NCI-H1417 treated with DMSO at 0.1 percent for 48 hours (cell line): Measurements from ENCODE around the gene RTKN2.
"Not testable (repeated sequence)": the region's sequence is repeated elsewhere in the genome, so short reads cannot be mapped to it uniquely, and the experiment has no call there.

Source experiments
- DNase-seq: peaks from one replicate; lab custom pipeline; 2025; lab: John Stamatoyannopoulos, UW

Gene RTKN2

DNA sequence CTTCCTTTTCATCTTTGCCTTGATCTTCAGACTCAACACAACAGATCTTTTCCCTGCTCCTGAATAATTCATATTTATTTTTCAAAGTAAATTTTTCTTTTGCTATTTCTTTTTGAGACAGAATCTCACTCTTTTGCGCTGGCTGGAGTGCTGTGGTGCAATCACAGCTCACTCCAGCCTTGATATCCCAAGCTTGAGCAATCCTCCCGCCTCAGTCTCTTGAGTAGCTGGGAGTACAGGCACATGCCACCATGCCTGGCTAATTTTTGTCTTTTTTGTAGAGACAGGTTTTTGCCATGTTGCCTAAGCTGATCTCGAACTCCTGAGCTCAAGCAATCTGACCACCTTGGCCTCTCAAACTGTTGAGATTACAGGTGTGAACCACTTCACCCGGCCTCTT lies 9.2 kb downstream of the RTKN2 start:
- DNase-seq, result no peak

DNA sequence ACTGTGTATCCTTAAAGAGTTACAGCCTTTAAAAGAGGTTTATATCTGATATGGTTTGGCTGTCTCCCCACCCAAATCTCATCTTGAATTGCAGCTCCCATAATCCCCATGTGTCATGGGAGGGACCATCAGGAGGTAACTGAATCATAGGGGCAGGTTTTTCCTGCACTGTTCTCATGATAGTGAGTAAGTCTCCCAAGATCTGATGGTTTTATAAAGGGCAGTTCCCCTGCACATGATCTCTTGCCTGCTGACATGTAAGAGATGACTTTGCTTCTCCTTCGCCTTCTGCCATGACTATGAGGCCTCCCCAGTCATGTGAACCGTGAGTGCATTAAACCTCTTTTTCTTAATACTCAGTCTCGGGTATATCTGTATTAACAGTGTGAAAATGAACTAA lies 9.7 kb downstream of the RTKN2 start:
- DNase-seq, result no peak

DNA sequence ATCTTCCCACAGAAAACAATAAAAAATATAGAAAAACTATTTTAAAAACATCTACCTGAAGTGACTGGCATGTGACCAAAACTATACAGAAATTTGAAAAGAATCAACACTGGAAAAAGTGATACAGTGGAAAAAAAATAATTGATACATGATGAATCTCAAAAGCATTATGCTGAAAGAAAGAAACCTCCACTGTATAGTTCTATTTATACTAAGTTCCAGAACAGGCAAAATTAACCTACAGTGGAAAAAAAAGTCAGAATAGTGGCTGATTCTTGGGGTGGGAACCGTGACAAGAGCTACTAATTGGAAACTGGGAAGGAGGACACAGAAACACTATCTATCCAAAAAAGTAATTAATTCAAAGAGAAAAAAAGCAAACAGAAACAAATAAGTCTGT lies 14.9 kb downstream of the RTKN2 start:
- no peak for DNase-seq

DNA sequence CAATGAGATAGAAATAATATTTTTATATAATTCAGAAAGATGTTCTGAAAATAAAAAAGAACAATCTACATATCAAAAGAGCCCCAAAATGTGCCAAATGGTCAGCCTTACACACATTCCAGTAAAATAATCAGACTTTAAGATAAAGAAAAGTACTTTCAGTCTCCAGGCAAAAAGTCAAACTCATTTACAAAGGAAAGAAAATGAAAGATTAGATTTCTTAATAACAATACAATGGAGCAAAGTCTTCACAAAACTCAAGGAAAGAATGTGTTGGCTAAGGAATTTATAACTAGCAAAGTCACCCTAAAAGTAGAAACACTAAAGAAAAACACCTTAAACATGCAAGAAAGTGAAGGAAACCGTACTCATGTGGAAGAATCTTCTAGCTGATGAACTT lies 16.6 kb downstream of the RTKN2 start:
- no peak for DNase-seq

DNA sequence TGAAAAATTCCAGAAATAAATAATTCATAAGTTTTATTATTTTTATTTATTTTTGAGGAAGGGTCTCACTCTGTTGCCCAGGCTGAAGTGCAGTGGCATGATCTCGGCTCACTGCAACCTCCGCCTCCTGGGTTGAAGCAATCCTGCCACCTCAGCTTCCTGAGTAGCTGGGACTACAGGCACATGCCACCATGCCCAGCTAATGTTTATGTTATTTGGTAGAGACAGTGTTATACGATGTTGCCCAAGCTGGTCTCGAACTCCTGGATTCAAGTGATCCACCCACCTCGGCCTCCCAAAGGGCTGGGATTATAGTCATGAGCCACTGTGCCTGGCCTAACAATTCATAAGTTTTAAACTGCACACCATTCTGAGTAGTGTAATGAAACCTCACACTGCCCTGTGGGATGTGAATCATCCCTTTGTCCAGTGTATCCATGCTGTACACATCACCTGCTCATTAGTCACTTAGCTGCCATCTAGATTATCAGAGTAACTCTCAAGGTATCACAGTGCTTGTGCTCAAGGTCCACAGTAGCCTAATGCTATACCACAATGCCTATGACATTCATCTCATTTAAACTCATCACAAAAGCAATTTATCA lies 17.9 kb downstream of the RTKN2 start:
- DNase-seq, result no peak

DNA sequence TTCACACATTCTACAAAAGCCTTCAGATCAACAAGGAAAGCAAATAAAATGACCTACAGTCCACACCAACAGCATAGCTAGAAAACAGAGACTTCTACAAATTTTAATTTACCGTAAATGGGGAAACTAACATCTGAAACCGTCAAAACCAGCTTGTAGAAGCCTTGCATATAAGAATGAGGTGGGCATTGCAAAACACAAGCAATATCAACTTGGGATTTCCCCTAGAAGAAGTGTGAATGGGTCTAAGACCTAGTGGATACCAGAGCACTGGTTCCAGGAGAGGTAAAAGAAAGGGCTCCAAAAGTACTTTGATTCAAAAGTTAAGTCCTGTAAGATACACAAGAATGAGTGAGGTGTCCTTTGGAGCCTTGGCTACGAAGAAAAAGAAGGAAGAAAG lies 18.7 kb downstream of the RTKN2 start:
- no peak for DNase-seq

DNA sequence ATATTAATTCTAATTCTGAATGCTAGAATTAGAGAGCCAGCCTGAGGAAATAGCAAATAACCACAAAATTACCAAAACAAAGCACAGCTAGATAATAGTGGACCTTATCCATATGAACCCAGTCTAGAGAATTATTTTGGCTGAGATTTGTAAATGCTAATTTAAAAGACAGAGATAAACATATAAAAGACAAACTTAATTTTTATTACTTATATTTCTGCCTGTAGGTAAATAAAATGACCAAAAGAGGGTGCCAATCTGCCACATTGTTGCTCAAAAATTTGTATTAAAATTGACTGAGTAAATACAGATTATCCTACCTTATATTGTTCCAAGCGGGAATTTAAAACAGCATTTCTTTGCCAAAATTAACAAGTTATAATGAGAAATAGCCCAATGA lies 20.2 kb downstream of the RTKN2 start:
- DNase-seq, result no peak

DNA sequence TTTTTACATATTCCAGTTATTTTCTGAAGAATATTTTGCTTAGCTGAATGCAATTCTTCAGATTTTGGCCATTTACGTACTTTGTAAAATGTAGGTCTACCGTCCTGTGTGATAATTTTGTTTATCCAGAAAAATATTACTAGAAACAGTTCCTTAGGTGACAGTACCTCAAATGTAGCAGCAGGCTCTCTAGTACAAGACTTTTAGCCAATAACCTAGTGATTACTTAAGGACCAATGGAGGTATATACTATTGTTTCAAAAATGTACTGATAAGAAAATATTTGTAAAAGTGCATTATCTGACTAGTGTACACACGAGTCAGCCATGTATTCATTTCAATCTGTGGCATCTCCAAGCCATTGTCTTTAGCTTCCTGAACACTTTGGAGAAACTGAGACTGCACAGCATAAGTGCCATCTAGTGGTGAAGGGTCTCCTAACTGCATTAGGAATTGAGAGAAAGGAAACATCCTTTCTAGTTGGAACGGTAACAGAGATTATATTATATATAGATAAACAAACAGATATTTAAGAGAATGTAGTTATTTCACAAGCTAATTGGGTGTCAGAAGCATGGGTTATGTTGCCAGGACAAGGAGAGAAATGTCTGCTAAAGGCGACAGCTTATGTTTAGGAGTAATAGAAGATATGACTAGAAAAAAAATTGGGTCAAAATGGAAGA lies 23.7 kb downstream of the RTKN2 start:
- no peak for DNase-seq

DNA sequence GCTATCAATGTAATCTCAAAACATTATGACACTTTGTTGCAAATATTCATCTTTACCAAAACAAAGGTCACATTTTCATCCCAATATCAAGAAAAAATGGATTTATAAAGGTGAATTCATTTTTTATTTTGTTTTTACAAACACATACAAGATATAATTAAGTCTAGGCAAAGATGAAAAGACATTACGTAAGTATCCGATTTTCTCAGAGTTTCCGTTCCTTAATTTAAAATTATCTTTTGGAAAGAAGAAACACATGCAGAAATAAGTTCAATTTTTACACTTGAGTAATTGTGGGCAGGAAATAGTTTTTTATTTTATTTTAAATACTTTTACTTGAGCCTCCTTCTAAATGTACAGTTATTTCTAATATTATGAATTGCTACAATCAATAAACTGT lies 24.6 kb downstream of the RTKN2 start:
- DNase-seq, result no peak

DNA sequence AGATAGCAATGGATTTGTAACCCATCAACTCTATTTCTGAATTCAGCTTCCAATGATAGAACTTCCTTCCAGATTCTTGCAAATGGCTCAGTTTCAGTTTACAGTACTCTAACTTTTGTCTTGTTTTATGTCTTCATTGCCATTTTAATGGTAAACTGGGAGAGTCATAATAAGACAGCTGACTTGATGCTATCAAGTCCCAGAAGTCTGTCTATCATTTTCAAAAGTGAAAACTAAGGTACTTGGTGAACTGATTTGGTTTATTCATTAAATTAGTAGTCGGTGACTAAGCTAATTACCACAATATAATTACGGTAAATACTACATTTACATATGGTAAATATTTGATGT lies 25.0 kb downstream of the RTKN2 start:
- no peak for DNase-seq

DNA sequence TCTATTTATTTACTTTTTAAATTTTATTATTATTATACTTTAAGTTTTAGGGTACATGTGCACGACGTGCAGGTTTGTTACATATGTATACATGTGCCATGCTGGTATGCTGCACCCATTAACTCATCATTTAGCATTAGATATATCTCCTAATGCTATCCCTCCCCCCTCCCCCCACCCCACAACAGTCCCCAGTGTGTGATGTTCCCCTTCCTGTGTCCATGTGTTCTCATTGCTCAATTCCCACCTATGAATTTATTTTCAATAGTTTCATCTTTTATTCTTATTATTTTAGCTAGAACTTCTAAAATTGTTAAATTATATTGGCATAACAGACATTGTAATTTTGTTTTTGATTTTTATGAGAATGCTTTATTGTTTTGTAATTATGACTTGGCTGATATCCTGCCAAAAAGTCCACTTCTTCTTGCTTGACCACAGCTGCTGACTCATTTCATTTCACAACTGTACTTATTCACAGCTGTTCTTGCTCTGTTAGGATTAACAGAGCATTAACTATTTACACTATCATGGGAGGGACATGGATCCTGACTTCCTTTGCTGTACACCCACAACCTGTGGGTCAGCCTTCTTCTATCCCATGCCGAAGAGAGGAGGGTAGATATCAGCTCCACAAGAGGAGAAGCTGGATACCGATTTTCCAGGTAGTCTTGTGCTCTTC lies 25.5 kb downstream of the RTKN2 start:
- not testable (repeated sequence) for DNase-seq

DNA sequence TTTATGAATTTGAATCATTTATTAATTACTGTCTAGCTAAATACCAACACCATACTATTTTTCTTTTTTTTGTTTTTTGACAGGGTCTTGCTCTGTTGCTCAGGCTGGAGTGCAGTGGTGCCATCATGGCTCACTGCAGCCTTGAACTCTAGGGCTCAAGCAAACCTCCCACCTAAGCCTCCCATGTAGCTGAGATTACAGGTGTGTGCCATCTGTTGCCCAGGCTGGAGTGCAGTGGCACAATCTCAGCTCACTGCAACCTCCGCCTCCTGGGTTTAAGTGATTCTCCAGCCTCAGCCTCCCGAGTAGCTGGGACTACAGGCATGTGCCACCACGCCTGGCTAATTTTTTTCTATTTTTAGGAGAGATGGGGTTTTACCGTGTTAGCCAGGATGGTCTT lies 27.1 kb downstream of the RTKN2 start:
- not testable (repeated sequence) for DNase-seq

DNA sequence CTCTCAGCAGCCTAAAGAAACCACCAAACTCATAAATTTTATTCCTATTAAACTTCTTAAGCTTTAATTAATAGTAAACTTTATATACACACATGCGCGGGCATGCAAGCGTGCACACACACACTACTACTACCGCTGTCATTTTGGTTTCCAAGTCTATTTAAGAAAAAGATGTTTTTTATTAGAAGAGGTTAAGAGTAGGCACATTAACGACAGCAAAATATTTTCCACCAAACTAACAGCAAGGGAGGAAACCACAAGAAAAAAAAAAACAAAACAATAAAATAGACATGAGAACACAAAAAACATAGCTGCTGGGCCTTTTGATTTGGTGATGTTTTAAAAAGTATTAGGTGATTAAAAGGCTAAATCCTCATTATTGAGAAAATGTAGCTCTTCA lies 28.6 kb downstream of the RTKN2 start:
- no peak for DNase-seq

DNA sequence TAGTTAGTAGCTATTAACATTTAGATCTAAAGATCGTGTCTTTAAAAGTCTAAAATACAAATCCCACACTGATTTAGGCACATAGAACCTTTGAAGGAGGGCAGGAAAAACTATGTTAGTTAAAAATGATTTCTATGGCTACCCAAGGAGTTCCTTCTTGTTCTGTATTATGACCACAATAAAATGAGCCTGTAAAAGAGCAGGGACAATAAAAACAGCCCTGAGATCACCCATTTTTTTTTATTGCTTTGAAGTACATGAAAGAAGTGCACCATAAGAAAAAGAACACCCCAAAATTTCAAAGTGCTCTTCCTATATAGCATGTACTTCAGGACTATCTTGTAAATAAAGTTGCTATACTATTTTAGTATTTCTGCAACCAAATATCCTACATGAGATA lies 29.8 kb downstream of the RTKN2 start:
- DNase-seq, result no peak

DNA sequence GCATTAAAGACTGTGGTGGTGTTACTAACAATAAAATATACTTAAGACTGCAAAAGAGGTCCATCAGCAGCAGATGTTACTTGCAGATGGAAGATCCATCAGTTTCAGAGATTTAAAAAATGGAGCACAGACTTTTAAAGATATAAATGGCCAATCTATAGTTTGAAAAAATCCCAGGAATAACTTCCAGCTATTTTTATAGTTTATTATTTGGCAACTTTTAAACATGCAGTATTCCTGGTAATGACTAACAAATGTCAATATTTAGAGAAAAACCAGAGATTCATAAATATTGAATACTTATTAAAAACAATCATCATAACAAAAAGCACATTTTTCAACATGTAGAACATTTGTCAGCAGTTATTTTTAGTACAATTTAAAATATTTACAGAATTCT lies 30.7 kb downstream of the RTKN2 start:
- DNase-seq, result no peak

DNA sequence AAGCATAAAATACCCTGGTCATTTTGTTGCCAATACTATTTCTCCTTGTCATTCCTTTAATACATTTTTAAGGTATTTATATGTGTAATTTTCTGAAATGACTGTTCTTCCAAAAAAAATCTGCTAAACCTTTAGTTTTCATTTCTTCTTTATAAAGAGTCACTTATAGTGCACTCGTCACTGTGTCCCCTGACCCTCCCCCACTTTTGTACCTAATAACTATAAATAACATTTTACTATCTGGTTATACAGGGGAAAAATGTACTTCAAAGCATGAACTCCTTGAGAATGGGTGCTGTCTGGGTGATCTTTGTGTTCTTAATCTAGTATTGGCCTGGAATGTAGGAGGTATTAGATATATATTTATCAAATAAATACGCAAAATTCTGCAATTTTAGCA lies 31.1 kb downstream of the RTKN2 start:
- no peak for DNase-seq

DNA sequence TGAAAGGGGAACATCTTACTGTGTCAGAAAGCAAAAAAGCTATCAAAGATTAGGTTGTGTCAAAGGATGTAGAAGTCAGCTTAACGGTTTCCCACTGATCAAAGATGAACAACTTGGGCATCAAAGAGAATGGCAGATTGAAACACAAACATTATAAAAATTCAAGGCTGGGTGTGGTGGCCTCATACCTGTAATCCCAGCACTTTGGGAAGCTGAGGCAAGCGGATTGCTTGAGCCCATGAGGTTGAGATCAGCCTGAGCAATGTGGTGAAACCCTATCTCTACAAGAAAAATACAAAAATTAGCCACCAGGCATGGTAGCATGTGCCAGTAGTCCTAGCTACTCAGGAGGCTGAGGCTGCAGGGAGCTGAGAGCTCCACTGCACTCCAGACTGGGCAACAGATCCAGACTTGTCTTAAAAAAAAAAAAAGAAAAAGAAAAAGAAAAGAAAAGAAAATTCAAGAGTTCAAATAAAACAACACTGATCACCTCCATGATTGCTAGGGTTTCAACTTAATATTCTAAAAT lies 34.5 kb downstream of the RTKN2 start:
- DNase-seq, result no peak

DNA sequence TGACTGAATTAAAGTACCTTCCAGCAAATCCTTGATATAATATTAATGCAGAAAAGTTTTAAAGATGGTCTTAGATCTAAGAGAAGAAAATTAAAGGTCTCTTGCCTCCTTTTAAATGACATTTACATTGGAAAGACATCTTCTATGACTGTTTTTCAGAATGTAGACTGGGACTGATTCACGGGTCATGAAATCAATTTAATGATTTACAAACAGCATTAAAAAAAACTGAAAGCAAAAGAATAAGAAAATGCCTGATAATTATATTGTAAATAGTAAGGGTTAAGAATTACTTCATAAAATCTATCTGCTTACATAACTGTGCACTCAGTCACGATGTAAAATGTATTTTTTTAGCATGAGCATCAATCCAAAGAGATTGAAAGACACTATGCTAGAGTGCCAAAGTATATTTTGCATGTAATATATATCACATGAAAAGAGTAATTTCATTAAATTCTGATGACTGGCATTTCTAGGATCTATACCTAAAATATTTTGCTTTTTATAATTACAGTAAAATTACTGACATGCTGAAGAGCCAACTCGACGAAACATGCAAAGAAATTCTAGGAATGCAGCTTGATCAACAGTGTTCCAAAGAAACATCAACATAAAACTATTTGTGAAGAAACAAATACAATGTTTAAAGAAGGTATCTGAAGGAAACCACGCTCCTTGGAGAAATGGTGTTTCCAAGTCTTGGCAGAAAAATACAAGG lies 35.1 kb downstream of the RTKN2 start:
- DNase-seq, result no peak

DNA sequence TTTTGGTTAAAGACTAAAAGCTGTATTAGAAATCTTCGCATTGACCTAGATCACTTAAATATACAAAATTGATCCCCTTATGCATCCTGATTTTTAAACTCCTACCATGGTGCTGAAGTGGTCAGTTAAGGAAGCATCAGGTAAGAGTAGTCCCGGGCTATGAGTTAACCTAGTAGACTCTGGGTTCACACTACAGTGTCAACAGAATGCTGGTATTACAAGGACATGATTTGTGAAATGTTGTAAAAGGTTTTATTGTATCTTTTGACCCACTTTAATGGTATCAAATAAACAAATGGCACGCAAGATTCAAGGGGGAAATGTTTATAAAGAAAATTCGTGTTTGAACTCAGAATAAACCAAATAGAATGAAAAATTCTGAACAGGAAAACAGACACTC lies 36.8 kb downstream of the RTKN2 start:
- DNase-seq, result no peak

DNA sequence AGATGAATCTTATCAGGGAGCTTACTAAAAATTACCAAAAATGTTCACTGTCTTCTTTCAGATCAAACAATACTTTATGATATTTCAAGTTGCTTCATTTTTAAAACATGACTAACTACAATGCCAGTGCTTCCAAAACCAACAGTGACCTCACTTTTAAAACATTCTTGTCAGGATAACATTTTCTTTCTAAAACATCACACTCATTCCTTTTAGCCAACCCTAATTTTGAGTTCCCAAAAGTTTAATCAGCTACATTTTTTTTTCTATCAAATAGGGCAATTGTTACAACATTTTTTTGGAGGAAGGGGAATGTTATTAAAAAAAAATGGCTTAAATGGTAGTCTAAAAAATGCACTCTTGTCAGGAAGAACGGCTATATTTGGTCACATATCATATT lies 37.3 kb downstream of the RTKN2 start:
- no peak for DNase-seq

DNA sequence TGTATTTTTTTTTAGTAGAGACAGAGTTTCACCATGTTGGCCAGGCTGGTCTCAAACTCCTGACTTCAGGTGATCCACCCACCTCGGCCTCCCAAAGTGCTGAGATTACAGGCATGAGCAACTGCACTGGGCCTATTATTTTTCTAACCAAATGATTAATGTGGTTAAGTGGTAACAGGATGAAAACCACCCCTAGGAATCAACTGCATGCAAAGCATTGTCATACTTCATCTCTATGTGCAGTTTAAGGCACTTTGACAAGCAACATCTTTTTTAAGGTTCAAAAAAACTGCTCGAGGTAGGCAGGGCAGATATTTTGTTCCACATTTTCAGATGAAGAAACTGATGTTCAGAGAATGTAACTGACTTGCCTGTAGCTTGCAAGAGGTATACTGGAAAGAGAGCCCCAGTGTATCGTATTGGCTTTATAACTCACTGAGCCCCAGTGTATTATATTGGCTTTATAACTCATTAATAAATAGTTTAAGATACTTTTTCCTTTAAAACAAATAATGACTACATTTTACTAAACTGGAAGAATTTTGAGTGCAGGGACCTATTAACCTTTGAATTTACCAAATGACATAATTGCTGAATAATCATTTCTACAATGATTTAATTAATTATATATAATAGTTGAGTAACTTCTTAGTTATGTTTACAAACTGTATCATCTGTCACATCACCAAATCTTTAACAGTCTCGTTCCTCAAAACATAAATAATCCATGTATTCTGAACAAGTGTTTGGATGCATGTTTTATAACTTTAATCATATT lies 38.1 kb downstream of the RTKN2 start:
- DNase-seq, result no peak

DNA sequence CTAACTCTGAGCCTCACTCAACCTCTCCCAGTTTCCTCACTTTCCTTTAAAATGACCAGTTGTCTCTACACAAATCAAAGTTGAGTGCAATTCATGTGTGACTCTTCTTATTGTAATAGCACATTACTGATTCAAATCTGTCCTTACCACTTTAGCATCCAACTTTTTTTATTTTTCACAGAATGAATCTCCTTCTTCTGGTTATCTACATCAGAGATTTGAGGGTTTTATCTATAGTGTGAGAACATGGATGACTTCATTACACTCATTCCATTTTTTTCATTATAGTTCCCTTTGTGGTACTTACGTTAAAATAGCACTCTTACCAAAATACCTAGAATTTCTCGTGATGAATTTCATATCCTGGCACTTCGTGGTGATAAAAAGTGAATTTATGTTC lies 43.3 kb downstream of the RTKN2 start:
- no peak for DNase-seq
